RWPE1 (cell line): ENCODE data around the gene CDCP1.

ENCODE experiments used
- CTCF ChIA-PET: fragments of 350-600 bp; sonication (Branson Sonifier 250); formaldehyde crosslinking; extraction: SDS; loops from one replicate; lab custom pipeline; 2021; lab: Yijun Ruan, JAX
- POLR2A ChIA-PET: fragments of 400-600 bp; formaldehyde crosslinking; extraction: SDS; loops from one replicate; lab custom pipeline; 2020; ENCODE audit warnings: antibody characterized with exemption; ENCODE audit not compliant: low non-redundant PET; lab: Yijun Ruan, JAX
- DNase-seq: peaks from one replicate; pipeline ENCODE4 v3.0.0; 2012; ENCODE audit warnings: low spot score
- H3K27ac ChIP-seq: fragments of 450-650 bp; 2 replicates; pipeline ENCODE4 v1.5.1; 2017
- CTCF ChIP-seq: fragments of 450-650 bp; conservative IDR thresholded peaks from 2 replicates; pipeline ENCODE4 v1.5.1; 2017; ENCODE audit warnings: low read depth, mild to moderate bottlenecking

The CDCP1 gene

GRCh38 chr3:45173776-45174175 lies 27.6 kb upstream of the CDCP1 start:
- CTCF ChIA-PET = no interaction called here
- no peak for DNase-seq
- H3K27ac ChIP-seq = no peak overlapping the region
- POLR2A ChIA-PET = no interaction called here
- no peak for TF ChIP-seq CTCF

- H3K27ac ChIP-seq = peak overlapping the region; percentile 15; the same call in 1 of the 2 replicates
- POLR2A ChIA-PET = no interaction called here
- no peak for DNase-seq
- CTCF ChIA-PET = interaction anchor here (0.7 kb wide), 1 partner anchor 40 kb away, joined by 3 read pairs; no protein-coding TSS in a partner anchor
- no peak for TF ChIP-seq CTCF
Observed at GRCh38 chr3:45171283-45171682, 25.1 kb upstream of the CDCP1 start.

- ChIA-PET CTCF (interaction anchor here (0.5 to 1.0 kb wide), 3 partner anchors 40 to 330 kb away, joined by 3 read pairs; no protein-coding TSS in a partner anchor), POLR2A (no interaction called here)
- DNase-seq = no peak
- peak overlapping the region; percentile 38 for H3K27ac ChIP-seq
- no peak for TF ChIP-seq CTCF
Observed at GRCh38 chr3:45170096-45170495, 23.9 kb upstream of the CDCP1 start.

- POLR2A ChIA-PET = no interaction called here
- TF ChIP-seq CTCF = no peak
Observed at GRCh38 chr3:45169125-45169904, 23.1 kb upstream of the CDCP1 start.

GRCh38 chr3:45168451-45168850 lies 22.3 kb upstream of the CDCP1 start:
- no peak for DNase-seq
- ChIA-PET POLR2A (no interaction called here), CTCF (no interaction called here)
- peak overlapping the region; percentile 39; the same call in 1 of the 2 replicates for H3K27ac ChIP-seq
- TF ChIP-seq CTCF = no peak

More at GRCh38 chr3:45169125-45169904, 23.1 kb upstream of the CDCP1 start:
- peak overlapping the region; percentile 39 for H3K27ac ChIP-seq
- CTCF ChIA-PET = interaction anchor here (0.5 to 1.0 kb wide), 2 partner anchors 41 to 94 kb away, joined by 3 read pairs; no protein-coding TSS in a partner anchor
- no peak for DNase-seq

GRCh38 chr3:45167011-45167911 lies 21.1 kb upstream of the CDCP1 start:
- CTCF ChIA-PET = no interaction called here
- POLR2A ChIA-PET = interaction anchor here (0.6 kb wide), 1 partner anchor 11 kb away, joined by 6 read pairs; no protein-coding TSS in a partner anchor
- no peak for TF ChIP-seq CTCF
- H3K27ac ChIP-seq = peak overlapping the region; percentile 93
- DNase-seq = peak; percentile 89
